Renal cortical epithelial cell (primary cell): ENCODE data around the gene GPR176. TPM values are rescaled to one million over a fixed set of nuclear protein-coding genes. Genes with fewer than 3 reads are reported as not detected.

Experiments
- DNase-seq: peaks from one replicate; pipeline ENCODE4 v3.0.0-alpha.2; 2011; ENCODE audit warnings: low read depth
- total RNA-seq: library from RNA; depleted of rRNA; stranded (reverse); fragments of >200 nt; gene quantifications from 2 replicates; pipeline ENCODE4 v1.2.3, GENCODE V29; 2014

Gene GPR176
- 48.8 and 97.2 TPM in 2 replicates for total RNA-seq

DNA sequence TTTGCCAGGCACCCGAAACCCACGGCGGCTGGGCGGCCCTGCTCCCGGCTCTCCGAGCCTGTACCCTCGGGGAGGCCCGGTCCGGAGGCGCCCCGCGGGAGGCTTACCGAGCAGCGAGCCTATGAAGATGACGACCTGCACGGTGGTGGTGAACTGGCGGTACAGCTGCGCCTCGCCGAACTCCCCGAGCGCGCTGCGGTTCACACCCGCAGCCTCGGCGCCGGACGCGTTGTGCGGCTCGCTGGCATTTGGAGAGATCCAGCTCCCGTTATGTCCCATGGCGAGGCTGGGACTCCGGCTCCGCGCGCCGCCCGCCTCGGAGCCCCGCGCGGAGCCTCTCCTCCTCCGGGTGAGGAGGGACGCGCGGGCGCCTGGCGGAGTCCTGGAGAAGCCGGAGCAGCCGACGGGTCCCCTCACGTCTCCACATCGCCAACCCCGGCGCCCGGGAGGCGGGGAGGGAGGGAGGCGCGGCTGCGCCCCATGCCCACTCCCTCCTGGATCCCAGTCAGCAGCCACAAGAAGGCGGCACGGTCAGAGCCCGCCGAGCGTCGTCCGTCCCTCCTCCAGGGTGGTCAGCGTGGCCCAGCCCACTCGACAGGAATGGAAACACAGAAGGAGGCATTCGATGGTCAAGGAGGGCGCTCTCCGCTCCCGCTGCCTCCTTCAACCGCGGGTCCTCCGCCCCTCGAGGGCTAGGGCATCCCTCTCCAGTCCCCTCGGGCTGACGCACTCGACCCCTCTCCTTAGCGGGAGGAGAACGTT lies at the start of gene GPR176:
Gene GPR176 (minus strand): TSS at position 519 of the 762 bp plus-strand sequence. CDS start 240 bp downstream, at position 279.
- DNase-seq: peak; percentile 54

DNA sequence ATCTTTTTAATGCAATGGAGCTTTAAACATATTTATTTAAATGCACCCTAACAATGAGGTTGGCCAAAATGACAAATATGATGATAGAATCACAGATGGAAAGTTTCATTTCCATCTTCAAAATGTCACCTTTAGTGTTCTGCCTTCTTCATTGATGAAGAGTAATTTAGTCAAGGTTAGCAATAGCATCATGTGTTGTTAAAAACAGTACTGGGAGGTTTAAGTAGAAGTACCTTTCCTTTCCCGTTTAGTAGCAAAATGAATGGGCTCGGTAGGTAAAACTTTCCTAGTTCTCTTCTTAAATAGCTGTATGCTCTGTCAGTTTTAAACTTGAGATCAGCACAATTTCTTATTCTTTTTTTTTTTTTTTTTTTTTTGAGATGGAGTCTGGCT lies 48.9 kb upstream of the GPR176 start:
- no peak for DNase-seq

GRCh38 chr15:39968273-39969001 lies 48.4 kb upstream of the GPR176 start:
- no peak for DNase-seq

- no peak for DNase-seq
Observed at GRCh38 chr15:39966521-39966920, 46.5 kb upstream of the GPR176 start.

GRCh38 chr15:39963786-39964185 lies 43.7 kb upstream of the GPR176 start:
- DNase-seq: no peak

- no peak for DNase-seq
Observed at GRCh38 chr15:39961051-39961450, 41.0 kb upstream of the GPR176 start.

DNA sequence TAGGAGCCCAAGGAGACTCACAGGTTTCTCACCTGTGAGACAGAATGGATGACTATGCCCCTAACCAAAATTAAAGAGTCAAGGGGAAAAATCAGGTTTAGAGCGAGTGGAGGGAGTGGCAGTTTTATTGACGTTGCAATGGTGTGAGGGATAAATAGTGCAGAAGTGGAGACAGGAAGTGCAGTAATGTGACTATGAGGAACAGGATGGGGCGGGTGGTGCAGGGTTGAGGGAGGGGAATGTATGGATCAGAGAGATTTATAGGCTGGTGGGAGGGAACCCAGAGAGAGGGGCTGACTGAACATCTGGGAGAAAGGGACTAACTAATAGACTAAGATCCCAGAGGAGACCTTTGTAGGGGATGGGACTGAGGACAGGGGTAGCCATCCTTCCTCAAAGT lies 40.3 kb upstream of the GPR176 start:
- DNase-seq: no peak

- no peak for DNase-seq
Observed at GRCh38 chr15:39959411-39959810, 39.3 kb upstream of the GPR176 start.

- DNase-seq: no peak
Observed at GRCh38 chr15:39957481-39957880, 37.4 kb upstream of the GPR176 start.

DNA sequence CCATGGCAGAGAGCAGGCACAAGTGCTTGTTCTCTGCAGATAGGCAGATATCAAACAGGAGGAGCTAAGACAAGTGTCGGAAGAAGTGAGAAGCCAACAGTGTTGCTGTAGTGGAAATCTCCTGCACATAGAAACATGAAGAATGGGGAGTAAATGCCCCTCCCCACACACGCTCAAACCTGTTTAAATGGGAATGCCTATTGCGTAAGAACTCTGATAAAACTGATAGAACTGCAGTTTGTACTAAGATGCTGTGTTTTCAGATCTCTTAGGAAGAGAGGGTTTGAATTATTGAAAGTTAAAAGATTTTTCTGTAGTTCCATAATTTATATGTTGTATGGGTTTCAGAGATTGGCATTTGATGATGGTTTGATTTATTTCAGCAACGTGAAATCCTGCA lies 33.5 kb upstream of the GPR176 start:
- no peak for DNase-seq

DNA sequence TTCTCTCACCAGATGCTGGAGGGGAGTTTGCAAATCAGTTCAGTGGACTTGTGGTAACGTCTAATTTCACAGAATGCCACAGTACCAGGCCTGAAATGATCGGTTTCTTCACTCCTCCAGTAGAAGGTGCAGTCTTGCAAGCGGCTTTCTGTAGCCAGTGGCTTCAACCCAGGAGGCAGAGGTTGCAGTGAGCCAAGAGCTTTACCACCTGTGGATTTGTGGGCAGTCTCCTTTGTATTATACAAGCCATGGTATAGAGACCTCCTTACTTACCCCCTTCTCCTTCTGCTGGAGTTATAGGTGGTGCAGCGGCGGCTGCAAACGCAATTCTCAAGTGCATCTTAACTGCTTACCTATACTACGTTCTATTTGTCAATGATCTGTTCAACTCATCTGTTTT lies 31.5 kb upstream of the GPR176 start:
- DNase-seq: no peak

DNA sequence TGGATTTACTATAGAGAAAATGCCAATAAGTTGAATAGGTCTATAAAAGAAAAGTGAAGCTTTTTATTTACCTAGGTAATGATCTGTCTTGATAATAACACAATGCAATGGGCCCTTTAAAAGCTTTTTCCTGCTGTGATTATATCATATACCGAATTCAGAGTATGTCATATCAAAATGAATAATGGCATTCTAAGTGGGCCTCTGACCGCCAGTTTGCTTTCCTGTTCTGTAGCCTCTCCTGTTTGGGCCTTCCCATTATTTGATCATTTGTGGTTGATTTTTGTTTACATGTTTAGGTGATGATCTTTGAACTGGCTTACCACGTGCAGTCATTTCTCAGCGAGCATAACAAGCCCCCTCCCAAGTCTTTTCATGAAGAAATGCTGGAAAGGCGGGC lies 28.8 kb upstream of the GPR176 start:
- DNase-seq: no peak

- no peak for DNase-seq
Observed at GRCh38 chr15:39947401-39948197, 27.5 kb upstream of the GPR176 start.

DNA sequence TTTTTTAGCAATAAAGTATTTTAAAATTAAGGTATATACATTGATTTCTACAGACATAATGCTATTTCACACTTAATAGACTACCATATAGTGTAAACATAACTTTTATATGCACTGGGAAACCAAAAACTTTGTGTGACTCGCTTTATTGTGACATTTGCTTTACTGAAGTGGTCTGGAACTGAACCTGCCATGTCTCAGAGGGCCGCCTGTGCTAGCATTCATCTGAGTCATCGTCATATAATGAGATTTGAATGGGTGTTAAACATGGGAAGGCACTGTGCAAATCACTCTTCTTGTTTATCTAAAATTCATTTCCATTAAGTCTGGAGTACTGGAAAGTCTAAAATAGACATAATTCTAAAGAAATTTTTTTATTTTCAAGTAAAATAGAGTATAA lies 26.8 kb upstream of the GPR176 start:
- DNase-seq: peak; percentile 43

- DNase-seq: no peak
Observed at GRCh38 chr15:39944726-39945125, 24.7 kb upstream of the GPR176 start.

- no peak for DNase-seq
Observed at GRCh38 chr15:39942753-39943150, 22.7 kb upstream of the GPR176 start.

- DNase-seq: no peak
Observed at GRCh38 chr15:39942101-39942752, 22.2 kb upstream of the GPR176 start.

GRCh38 chr15:39939487-39940452 lies 19.7 kb upstream of the GPR176 start:
- DNase-seq: no peak

- no peak for DNase-seq
Observed at GRCh38 chr15:39937696-39938095, 17.6 kb upstream of the GPR176 start.

- no peak for DNase-seq
Observed at GRCh38 chr15:39936681-39937080, 16.6 kb upstream of the GPR176 start.

DNA sequence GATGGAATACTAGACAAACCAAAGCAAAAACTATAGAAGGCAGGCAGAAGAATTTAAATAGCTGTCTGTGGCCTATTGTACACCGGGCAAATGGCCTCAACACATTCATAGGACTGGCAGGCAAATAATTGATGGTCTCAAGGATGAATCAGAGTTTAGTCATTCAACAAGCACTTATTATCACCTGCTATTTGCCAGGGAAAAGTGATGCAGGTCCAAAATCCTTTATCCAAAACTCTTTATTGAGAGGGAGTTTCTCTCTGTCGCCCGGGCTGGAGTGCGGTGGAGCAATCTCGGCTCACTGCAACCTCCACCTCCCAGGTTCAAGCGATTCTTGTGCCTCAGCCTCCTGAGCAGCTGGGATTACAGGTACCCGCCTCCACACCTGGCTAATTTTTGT lies 16.1 kb upstream of the GPR176 start:
- DNase-seq: peak; percentile 88
